HG03354 (cell line): ENCODE data around the gene RBM47.
A peak's percentile ranks its signal among the peaks of the same experiment; 100 is the strongest.

Source experiments
- ATAC-seq: cut with Tn5 transposase; IDR thresholded peaks from one replicate; pipeline ENCODE4 v1.9.1; 2021; ENCODE audit warnings: mild to moderate bottlenecking; ENCODE audit not compliant: unreplicated experiment, poor library complexity, severe bottlenecking

RBM47 gene

DNA sequence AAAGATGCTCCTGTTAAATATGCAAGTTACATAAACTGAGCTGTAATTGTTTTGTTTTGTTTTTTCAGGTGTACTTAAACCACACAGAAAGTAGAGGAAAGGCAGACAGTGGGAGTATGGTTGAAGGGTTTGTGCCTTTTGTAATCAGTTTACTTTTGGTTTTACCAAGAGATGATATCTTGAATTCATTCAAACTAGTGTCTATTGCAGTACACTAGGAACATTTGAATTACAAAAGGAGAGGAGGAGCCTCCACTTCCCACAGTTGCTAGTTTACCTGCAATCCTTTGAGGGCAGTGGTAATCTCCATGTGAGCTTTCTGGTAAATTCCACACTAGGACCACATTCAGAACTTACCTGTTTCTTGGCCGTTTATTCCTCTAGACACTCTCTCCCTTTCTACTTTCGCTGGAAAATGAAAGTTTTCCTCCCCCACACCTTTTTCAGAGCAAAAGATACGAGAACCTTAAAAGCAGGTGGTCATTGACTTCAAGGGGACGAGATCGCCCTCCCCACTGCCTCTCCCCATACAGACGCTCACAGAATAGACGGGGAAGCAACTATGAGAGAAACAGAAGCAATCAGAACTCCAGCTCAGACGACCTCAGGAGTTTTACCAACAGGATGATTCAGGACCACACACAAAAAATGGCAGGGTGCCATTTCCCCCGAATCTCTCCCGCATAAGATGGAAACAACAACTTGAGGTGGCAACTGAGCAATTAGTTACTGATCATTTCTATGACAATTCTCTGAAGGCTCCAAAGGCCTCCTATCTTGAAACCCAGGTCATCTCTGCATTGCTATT is 3.3 kb downstream of the RBM47 start:
- ATAC-seq: no peak

- ATAC-seq: no peak
These were observed 6.0 kb downstream of the RBM47 start for GRCh38 chr4:40623707-40624106.

GRCh38 chr4:40622913-40623312 is 6.8 kb downstream of the RBM47 start:
- peak; percentile 42 for ATAC-seq

DNA sequence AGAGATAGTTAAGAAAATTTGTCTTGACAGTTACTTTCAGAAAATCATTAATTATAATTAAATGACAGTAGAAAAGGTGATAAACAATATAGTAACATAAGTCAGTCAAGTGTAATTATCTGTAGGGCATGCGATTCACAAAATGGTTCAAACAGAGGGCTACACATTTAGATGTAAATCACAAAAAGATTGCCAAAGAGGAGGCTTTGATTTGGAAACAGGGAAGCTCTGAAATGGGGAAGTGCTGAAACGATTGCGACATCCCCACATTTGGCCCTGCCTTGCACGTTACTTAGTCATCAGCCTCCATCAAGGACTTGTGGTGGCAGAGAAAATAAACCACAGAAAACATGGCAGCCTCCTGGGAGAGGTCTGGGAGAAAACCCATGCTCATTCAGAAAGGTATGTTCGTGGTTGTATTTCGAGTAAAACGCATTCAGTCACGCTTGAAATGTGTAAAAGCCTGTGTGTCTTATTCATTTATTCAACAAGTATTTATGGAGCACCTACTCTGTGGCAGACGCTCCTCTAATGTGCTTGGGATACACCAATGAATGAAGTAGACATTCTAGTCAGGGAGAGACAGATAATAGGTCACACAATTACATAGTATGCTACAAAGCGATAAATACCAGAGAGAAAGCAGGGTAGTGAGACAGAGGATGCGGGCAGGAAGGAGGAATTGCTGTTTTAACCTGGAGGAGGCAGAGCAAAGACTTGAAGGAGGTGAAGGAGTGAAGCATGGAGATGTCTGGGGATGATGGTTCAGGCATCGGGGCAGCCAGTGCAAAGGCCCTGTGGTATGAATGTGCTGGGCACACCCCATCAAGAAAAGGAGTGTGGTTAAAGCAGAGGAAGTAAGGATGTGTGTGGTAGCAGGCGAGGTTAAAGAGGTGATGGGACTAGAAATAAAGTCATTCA is 7.8 kb downstream of the RBM47 start:
- peak; percentile 74 for ATAC-seq

DNA sequence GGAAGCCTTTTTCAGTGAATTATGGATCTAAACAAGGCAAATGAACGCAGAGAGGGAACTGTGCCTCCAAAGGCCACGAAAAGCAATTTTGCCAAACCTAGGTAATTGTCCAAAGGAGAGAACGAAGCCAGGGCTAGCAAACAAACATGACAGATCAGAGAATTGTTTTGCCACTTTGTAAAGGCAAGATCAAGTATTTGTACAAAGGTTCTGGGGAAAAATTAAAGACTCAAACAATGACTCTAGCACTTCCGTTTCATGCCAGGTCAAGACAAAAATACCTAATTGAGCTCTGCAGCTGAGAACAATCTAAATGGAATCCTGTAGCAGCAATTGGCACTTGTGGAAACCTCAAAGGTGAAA is 8.5 kb downstream of the RBM47 start:
- ATAC-seq: peak; percentile 38

DNA sequence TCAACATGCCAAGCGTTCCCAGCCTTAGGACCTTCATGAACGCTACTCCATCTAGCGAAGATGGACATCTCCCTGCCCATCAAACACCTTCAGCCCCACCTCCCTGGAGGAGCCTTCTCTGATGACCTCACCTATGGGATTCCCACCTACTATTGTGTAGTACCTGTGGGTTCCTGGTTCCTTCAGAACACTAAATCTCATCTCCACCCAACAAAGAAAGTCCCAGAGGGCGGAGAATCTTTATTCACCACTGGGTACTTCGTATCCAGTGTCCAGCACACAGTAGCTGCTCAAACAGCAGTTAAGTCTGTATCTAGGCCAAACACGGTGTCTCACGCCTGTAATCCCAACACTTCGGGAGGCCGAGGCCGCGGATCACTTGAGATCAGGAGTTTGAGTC is 10.1 kb downstream of the RBM47 start:
- no peak for ATAC-seq

DNA sequence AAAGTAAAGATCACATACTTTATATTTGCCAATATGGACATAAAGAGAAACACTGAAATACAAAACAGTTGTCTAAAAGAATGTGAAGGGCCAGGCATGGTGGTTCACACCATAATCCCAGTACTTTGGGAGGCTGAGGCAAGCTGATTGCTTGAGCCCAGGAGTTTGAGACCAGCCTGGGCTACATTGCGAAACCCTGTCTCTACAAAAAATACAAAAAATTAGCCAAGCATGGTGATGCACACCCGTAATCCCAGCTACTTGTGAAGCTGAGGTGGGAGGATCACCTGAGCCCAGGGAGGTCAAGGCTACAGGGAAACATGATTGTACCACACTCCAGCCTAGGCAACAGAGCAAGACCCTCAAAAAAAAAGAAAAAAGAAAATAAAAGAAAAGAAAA is 11.8 kb downstream of the RBM47 start:
- ATAC-seq: no peak

- ATAC-seq: no peak
These were observed 15.6 kb downstream of the RBM47 start for GRCh38 chr4:40614031-40614430.

- no peak for ATAC-seq
These were observed 16.2 kb downstream of the RBM47 start for GRCh38 chr4:40613456-40613855.

DNA sequence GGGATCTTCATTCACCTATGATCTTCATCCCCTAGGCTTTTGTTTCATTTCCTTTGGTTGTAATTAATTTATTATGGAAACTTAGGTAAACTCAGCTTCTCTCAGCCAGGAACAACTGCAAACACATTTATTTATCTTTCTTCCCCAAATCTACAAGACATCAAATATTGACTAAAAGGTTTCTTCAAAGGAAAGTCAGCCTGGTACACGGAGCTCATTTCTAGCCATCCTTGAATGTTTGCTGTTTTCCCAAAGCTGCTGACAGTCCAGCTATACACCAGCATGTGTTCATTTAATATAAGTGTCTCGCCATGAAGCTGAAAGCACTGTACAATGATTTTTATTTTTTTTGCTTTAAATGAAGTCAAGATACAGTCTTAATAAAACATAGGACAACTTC is 16.8 kb downstream of the RBM47 start:
- no peak for ATAC-seq

DNA sequence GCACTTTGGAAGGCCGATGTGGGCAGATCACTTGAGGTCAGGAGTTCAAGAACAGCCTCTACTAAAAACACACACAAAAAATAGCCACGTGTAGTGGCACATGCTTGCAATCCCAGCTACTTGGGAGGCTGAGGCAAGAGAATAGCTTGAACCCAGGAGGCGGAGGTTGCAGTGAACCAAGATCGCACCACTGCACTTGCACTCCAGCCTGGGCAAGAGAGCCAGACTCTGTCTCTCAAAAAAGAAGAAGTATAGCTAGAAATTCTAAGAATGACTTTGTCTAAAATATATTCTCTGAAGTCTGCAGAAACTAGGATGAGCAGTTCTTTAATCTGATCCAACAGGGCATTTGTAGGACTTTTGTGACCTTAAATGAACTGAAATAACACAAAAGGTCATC is 17.4 kb downstream of the RBM47 start:
- no peak for ATAC-seq

DNA sequence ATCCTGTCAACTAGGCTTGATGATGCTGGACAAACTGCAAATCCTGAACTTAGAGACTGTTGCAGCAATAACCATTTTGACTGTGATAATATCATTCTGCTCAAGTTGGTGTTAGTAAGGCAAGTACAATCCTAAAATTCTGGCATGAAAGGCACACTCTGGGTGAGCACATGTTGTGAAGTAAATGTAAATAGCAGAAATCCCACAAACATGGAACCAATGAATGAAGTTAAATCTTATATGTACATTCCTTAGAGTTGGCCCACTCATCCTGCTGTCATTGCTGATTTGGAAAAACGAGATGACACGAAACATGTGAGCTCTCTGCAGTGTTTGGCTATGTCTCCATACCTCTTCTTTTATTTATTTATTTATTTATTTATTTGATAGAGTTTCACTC is 21.0 kb downstream of the RBM47 start:
- ATAC-seq: no peak

DNA sequence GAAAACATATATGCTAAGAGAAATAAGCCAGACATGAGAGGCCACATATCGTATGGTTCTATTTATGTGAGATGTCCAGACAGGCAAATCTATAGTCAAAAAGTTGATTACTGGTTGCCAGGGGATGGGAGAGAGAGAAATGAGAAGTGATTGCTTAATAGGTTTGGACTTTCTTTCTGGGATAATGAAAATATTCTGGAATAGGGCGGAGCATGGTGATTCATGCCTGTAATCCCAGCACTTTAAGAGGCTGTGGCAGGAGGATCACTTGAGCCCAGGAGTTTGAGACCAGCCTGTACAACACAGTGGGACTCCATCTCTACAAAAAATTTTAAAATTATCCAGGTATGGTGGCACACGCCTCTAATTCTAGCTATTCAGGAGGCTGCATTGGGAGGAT is 22.4 kb downstream of the RBM47 start:
- ATAC-seq: no peak

- no peak for ATAC-seq
These were observed 23.4 kb downstream of the RBM47 start for GRCh38 chr4:40606239-40606767.

- no peak for ATAC-seq
These were observed 26.4 kb downstream of the RBM47 start for GRCh38 chr4:40603281-40603680.

- ATAC-seq: no peak
These were observed 28.0 kb downstream of the RBM47 start for GRCh38 chr4:40601641-40602040.

- ATAC-seq: no peak
These were observed 28.8 kb downstream of the RBM47 start for GRCh38 chr4:40600850-40601249.

- ATAC-seq: no peak
These were observed 30.2 kb downstream of the RBM47 start for GRCh38 chr4:40599431-40599830.

DNA sequence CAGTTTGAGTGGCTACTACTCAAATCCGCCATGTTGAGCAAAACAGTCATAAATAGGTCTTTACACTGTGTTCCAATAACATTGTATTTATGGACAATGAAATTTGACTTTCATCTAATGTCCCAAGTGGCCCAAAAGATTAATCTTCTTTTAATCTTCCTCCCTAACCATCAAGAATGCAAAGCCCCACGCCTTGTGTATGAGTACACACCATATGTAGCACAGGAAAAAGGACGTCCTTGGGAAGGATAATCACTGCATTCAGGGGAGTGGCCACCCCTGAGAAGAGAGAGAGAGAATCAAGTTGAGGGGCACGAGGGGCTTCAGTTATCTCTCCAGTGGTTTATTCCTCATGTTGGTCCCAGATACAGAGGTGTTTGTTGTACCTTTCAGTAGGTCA is 33.1 kb downstream of the RBM47 start:
- ATAC-seq: no peak

- ATAC-seq: no peak
These were observed 33.7 kb downstream of the RBM47 start for GRCh38 chr4:40595981-40596380.
